GF-D8 (cell line): ENCODE data around the gene CTXND1.
"Not testable (repeated sequence)": the region's sequence is repeated elsewhere in the genome, so short reads cannot be mapped to it uniquely, and the experiment has no call there.

Experiments
- DNase-seq: peaks from one replicate; lab custom pipeline; 2025; lab: John Stamatoyannopoulos, UW

CTXND1 gene

DNA sequence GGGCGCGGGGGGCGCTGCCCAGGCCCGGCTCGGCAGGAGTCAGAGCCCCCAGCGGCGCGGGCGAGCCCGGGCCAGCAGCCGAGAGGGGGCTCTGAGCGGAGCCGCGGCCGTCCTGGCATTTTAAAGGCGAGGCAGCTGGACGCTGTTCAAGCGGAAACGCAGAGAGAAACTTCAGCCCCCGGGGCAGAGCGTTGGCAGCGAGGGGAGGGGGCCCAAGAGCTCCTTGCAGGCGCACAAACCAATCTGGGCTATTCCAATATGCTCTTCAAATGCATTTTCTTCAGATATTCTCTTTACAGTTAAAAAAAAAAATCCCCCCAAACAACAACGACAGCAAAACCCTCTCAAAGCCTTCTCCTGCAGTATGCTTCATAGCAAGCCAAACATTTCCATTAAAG, at the start of gene CTXND1:
Gene CTXND1 (minus strand): TSS at position 93 of the 398 bp plus-strand sequence. CDS start 50,264 bp downstream, outside the sequence.
- no peak for DNase-seq

GRCh38 chr15:80301472-80301871, 49.5 kb upstream of the CTXND1 start:
- DNase-seq = no peak

GRCh38 chr15:80295777-80296176, 43.8 kb upstream of the CTXND1 start:
- DNase-seq = not testable (repeated sequence)

- DNase-seq = no peak
Observed at GRCh38 chr15:80292079-80292478, 40.1 kb upstream of the CTXND1 start.

GRCh38 chr15:80290891-80291290, 38.9 kb upstream of the CTXND1 start:
- DNase-seq = not testable (repeated sequence)

- no peak for DNase-seq
Observed at GRCh38 chr15:80289528-80290495, 37.8 kb upstream of the CTXND1 start.

GRCh38 chr15:80288131-80288530, 36.1 kb upstream of the CTXND1 start:
- no peak for DNase-seq

- DNase-seq = no peak
Observed at GRCh38 chr15:80286055-80286454, 34.0 kb upstream of the CTXND1 start.

- no peak for DNase-seq
Observed at GRCh38 chr15:80285379-80285778, 33.4 kb upstream of the CTXND1 start.

- DNase-seq = no peak
Observed at GRCh38 chr15:80283531-80283930, 31.5 kb upstream of the CTXND1 start.

GRCh38 chr15:80277147-80277546, 25.1 kb upstream of the CTXND1 start:
- no peak for DNase-seq

DNA sequence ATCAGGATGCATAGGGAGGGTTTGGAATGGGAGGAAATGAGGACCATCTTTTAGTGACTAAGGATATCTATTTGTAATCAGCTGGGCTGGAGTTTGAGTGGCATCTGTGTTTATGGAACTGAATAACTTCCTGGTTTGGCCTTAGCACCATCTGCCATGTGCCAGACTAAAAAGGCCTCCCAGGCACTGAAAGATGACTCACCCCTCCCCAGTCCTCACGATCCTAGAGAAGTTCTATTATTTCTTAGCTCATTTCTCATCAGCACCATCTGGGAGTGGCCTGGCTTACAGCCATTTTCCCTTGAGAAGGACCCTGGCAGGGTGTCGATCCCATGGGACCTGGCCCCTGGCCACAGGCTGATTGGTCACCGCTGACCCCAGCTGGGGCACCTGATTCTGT, 23.9 kb upstream of the CTXND1 start:
- DNase-seq = no peak

DNA sequence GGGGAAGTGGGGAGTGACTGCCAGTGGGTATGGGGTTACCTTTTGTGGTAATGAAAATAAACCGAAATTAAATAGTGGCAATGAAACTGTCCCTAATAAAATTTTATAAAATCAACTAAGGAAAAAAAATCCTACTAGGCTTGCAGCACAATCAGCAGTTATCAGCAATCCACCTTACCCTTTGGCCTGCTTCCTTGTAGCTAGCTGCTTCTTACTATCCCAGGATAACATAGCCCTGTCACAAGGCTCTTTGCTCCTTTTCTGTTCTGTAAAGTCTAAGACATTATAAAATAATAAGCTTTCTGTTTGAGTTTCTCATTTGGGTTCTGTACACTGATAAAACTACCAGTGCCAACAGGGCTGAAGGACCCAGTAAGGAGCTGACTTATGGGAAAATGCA, 23.0 kb upstream of the CTXND1 start:
- DNase-seq = no peak

- DNase-seq = no peak
Observed at GRCh38 chr15:80274554-80274953, 22.5 kb upstream of the CTXND1 start.

DNA sequence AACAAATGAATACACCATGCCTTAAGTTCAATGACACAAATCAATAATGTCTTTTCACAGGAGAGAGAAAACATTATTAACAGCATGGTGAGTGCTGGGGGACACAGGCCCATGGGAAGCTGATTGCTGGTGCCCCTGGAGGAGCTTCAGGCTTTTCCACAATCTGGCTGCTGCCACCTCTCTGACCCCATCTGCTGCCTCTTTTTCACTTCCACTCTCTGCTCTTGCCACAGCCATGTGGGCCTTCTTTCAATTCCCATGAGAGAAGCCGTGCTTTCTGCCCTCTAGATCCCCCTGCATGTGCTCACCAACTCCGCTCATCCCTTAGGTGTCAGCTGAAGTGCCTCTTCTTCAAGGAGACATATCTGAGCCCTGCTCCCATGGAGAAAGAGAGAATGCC, 21.0 kb upstream of the CTXND1 start:
- no peak for DNase-seq

- no peak for DNase-seq
Observed at GRCh38 chr15:80270472-80270871, 18.5 kb upstream of the CTXND1 start.

- DNase-seq = no peak
Observed at GRCh38 chr15:80268101-80268500, 16.1 kb upstream of the CTXND1 start.

GRCh38 chr15:80267658-80268057, 15.6 kb upstream of the CTXND1 start:
- no peak for DNase-seq

- DNase-seq = no peak
Observed at GRCh38 chr15:80266745-80267144, 14.7 kb upstream of the CTXND1 start.

DNA sequence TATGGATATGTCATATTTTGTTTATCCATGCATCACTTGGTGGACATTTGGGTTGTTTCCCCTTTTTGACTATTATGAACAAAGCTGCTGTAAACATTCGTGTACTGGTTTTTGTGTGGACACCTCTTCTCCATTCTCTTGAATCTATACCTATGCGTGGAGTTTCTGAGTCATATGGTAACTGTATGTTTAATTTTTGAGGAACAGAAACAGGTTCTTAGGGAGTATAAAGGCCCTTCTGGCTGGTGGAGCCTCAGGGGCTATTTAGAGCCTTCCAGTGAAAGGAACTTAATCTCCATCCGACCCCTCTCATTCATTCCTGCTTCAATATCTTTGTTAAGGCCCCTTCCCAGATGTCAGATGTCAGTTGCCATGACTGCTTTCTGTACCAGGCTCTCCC, 14.1 kb upstream of the CTXND1 start:
- no peak for DNase-seq

DNA sequence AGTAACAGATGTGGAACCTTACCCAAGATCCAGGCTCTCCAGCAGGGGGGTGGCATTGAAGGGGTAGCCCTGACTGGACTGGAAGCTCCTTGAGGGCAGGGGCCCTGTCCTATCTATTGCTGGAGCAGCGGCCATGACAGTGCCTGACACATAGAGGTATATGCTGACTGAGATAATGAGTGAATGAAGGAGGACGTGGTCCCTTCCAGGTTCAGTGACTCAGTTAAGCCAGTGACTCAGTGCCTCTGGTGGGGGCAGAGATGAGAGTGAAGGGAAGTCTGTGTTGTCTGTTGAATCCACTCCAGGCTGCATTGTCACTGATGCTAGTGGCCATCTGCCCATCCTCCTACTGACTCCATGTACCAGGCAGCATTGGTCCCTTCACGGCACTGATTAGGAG, 13.0 kb upstream of the CTXND1 start:
- DNase-seq = no peak

DNA sequence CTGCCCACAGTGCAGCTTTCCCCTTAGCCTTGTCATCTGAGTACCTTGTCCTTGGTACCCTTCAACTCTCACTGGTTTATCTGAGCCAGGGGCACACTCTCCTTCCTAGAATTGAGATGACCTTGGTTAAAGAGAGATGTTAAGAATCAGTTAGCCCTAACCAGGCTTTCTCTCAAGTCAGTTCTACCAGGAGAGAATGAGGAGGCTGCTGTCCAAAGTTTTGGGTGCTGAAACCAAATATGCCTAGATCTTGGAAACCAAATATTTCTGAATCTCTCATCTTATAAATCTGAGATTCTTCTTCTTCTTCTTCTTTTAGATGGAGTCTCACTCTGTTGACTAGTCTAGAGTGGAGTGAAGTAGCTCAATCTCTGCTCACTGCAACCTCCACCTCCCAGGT, 12.0 kb upstream of the CTXND1 start:
- no peak for DNase-seq

- no peak for DNase-seq
Observed at GRCh38 chr15:80260551-80260950, 8.5 kb upstream of the CTXND1 start.
